ENCODE data around the gene KCND3. TPM values are rescaled to one million over a fixed set of nuclear protein-coding genes. Genes with fewer than 3 reads are reported as not detected.

KCND3 gene
- 0.01 to 0.05 TPM (median 0.02 TPM) in 4 of 5 replicates, not detected in the other for total RNA-seq (2022; extraction: Qiagen RNA extraction)

DNA sequence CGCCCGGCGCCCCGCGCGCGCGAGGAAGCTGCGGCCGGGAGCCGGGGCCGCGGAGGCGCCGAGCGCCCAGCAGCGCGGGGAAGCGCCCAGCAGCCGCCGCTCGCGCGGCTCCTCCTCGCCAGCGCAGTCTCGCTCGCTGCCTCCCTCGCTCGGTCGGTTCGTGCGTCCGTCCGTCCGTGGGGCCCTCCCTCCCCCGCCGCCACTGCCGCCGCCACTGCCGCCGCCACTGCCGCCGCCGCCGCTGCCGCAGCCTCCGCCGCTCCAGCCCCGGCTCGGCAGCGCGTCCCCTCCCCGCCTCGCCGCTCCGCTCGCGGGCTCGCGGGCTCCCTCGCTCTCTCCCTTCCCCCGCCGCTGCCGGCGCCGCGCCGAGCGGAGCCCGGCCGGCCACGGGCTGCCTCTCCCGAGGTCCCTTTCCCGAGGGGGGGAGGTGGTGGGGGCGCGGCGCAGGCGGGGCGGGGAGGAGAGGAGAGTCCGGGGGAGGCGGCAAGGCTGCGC lies at the start of gene KCND3:
Gene KCND3 (minus strand): TSS at position 138 of the 495 bp plus-strand sequence.

DNA sequence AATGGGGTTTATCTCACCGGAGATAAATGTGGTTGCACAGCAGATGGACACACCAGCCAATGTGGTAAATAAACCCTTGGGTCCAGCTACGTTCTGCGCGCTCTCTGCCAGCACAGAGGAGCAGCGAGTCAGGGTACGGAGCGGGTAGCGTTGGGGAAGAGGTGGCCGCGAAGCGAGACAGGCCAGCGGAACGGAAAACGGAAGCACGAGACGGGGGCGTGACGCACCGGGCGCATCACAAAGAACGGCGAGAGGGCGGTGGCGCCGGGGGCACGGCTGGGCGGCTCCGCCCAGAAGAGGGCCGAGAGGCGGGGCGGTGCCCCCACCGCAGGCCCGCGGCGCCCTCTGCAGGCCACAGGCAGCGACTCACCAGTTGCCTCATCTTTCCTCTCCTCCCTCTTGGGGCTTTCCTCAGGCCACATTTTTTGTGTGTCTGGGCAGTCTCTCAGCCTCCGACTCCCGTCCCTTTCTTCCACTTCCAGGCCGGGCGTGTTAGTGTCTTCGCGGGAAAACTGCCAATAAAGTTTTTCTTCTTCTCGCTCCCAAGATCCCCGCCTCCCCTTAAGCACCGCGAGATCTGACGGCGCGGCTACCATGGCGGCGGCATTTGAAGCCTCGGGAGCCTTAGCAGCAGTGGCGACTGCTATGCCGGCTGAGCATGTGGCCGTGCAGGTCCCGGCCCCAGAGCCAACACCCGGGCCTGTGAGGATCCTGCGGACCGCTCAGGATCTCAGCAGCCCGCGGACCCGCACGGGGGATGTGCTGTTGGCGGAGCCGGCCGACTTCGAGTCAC lies 233.9 kb downstream of the KCND3 start, which contains the start of gene DDX20:
Gene DDX20 (plus strand): TSS at position 571 of the 793 bp plus-strand sequence. CDS start 24 bp downstream, at position 595.

DNA sequence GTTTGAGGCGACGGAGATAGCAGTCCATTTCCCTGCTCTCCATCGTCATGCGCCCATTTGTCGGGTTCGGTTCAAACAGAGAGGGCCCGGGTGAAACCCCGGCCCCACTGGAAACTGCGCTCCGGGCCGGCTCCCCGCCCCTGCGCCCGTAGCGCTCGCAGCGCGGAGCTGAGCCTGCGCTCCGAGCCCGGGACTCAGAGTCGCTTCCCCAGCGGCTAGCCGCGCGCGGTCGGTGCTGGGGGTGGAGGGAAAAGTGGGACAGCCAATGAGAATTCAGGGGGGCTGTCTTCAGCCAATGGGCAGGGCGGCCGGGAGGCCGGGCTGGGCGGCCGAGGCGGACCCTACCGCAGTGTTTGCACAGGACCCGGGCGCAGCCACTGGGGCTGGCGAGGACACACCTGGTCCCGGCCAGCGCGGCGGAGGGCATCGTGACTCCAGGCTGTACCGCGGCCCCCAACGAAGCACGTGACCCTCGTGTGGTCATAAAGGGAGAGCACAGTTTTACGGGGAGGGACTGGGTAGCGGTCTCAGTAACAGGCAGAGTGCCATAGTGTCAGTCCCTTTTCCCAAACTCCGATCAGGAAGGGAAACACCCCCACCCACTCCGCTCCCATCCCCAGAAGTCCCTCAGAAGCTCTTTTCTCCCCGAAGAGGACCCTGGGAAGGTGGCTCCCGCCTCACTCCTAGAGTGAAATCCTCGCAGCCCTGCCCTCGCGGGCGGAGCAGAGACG lies 250.1 kb downstream of the KCND3 start, which contains the start of gene INKA2:
Gene INKA2 (minus strand): TSS at position 202 of the 731 bp plus-strand sequence. CDS start 153 bp downstream, at position 49.

Other genes starting within 250 kb of the KCND3 start
- 7.7 to 11.4 TPM (median 8.7 TPM) in 5 replicates for gene DDX20, start 233.8 kb downstream of the KCND3 start, total RNA-seq (2022; extraction: Qiagen RNA extraction)

Measured in A549 treated with Hydrocortisone at 1 μM for 4 hours (cell line).